ENCODE results near the gene DNM2.

GRCh38 chr19:10720607-10721125 is 2.8 kb downstream of the DNM2 start:
- TF ChIP-seq CTCF (conservative IDR thresholded peaks at IDR 0.05) (no peak), ZFX (IDR thresholded peaks at IDR 0.05) (no peak)
